ENCODE measurements around the gene FRS2. TPM values are rescaled to one million over a fixed set of nuclear protein-coding genes. Genes with fewer than 3 reads are reported as not detected.
A peak's percentile ranks its signal among the peaks of the same experiment; 100 is the strongest.

FRS2 gene
- total and polyA plus RNA-seq, 9 donors = 15.5 to 64.2 (median 43.2) TPM

- Histone ChIP-seq H3K9me3 (no peaks in the 10 kb centered on the region), H3K27me3 (no peaks in the 10 kb centered on the region), H3K4me1 (ENCODE audit: insufficient read depth) (no peaks in the 10 kb centered on the region), H3K4me3 (no peak overlapping the region), H3K36me3 (no peaks in the 10 kb centered on the region), H3K27ac (no peak overlapping the region)
- TF ChIP-seq POLR2A (IDR thresholded peaks at IDR 0.05) (no peak), CTCF (IDR thresholded peaks at IDR 0.05) (no peak), EP300 (IDR thresholded peaks at IDR 0.05) (no peak)
- intact Hi-C loops (cut with DNase I) = loop anchor here in 1 of 4 donors (10.0 kb wide), 1 partner anchor 94 kb away; the partner anchor contains the start of gene FRS2
- no peak for DNase-seq
- WGBS, 3 donors = 61 to 85% (median 80%) methylated on average over 4 of the region's 4 CpGs
Measured at GRCh38 chr12:69569236-69569635, 99.0 kb downstream of the FRS2 start.

GRCh38 chr12:69570000-69570516 lies 99.9 kb downstream of the FRS2 start:
- TF ChIP-seq CTCF (IDR thresholded peaks at IDR 0.05) = no peak
- no peak for TF ChIP-seq EP300 (IDR thresholded peaks at IDR 0.05)
- no peak for TF ChIP-seq POLR2A (IDR thresholded peaks at IDR 0.05)
- no peaks in the 10 kb centered on the region for H3K27me3 ChIP-seq
- no peaks in the 10 kb centered on the region for H3K36me3 ChIP-seq
- DNase-seq = no peak
- H3K4me1 ChIP-seq (ENCODE audit: insufficient read depth) = no peaks in the 10 kb centered on the region
- no peak overlapping the region for H3K27ac ChIP-seq
- 92 to 95% (median 93%) methylated on average over 10 of the region's 10 CpGs for WGBS, 3 donors
- no peaks in the 10 kb centered on the region for H3K9me3 ChIP-seq
- intact Hi-C loops (cut with DNase I) = loop anchor here (2.0 to 10.0 kb wide), 5 partner anchors 95 to 185 kb away; partner anchors contain the start of gene FRS2 (in 1 of the 4)
- no peak overlapping the region for H3K4me3 ChIP-seq

GRCh38 chr12:69570545-69571399 lies 100.6 kb downstream of the FRS2 start:
- Histone ChIP-seq H3K36me3 (no peaks in the 10 kb centered on the region), H3K4me1 (ENCODE audit: insufficient read depth) (no peaks in the 10 kb centered on the region), H3K9me3 (no peaks in the 10 kb centered on the region), H3K4me3 (no peak overlapping the region), H3K27ac (no peak overlapping the region), H3K27me3 (no peaks in the 10 kb centered on the region)
- 45 to 51% (median 47%) methylated on average over 6 of the region's 6 CpGs for WGBS, 3 donors
- TF ChIP-seq POLR2A (IDR thresholded peaks at IDR 0.05) (no peak), EP300 (IDR thresholded peaks at IDR 0.05) (no peak), CTCF (IDR thresholded peaks at IDR 0.05) (peak; percentile 52 to 73 (median 71))
- DNase-seq = peak in 4 of 5 donors; percentile 28 to 66 (median 45)
- intact Hi-C loops (cut with DNase I) = loop anchor here in 3 of 4 donors (2.0 to 10.0 kb wide), 4 partner anchors 106 to 186 kb away; no protein-coding TSS in a partner anchor

GRCh38 chr12:69575346-69575745 lies 105.2 kb downstream of the FRS2 start:
- H3K4me1 ChIP-seq (ENCODE audit: insufficient read depth) = no peaks in the 10 kb centered on the region

More at GRCh38 chr12:69575346-69575745, 105.2 kb downstream of the FRS2 start:
- no peaks in the 10 kb centered on the region for H3K9me3 ChIP-seq
- WGBS, 3 donors = 93 to 98% (median 94%) methylated on average over 3 of the region's 3 CpGs
- H3K4me3 ChIP-seq = no peak overlapping the region
- H3K27me3 ChIP-seq = no peaks in the 10 kb centered on the region
- no peaks in the 10 kb centered on the region for H3K36me3 ChIP-seq
- H3K27ac ChIP-seq = no peak overlapping the region
- intact Hi-C loops (cut with DNase I) = loop anchor here in 2 of 4 donors (10.0 kb wide), 2 partner anchors 111 to 191 kb away; no protein-coding TSS in a partner anchor
- TF ChIP-seq EP300 (IDR thresholded peaks at IDR 0.05) = no peak
- TF ChIP-seq CTCF (IDR thresholded peaks at IDR 0.05) = no peak
- no peak for TF ChIP-seq POLR2A (IDR thresholded peaks at IDR 0.05)
- no peak for DNase-seq

Measured in ovary (tissue), 9 donors.